ENCODE data around the gene MIF4GD. TPM values are rescaled to one million over a fixed set of nuclear protein-coding genes. Genes with fewer than 3 reads are reported as not detected.

The MIF4GD gene
- total RNA-seq, 1 experiment from 2014 or later: 26.1 TPM

- Mint-ChIP-seq H3K4me1 (peaks cover 11 to 12% of the 10 kb centered on the region in 2 experiments), H3K27ac (peak overlapping the region; percentile 59 to 89 (median 77); a peak in 5 of 7 replicates), H3K9me3 (no peaks in the 10 kb centered on the region), H3K36me3 (ENCODE audit: insufficient read depth in 1 of 3, low read depth in 3 of 3) (peaks cover 6 to 17% (median 12%) of the 10 kb centered on the region in 3 experiments; a peak in 6 of 7 replicates), H3K4me3 (no peak overlapping the region), H3K27me3 (ENCODE audit: low read depth) (no peaks in the 10 kb centered on the region)
- no peak overlapping the region for H2BK20ac ChIP-seq (ENCODE audit: low read depth, low read length, poor library complexity, severe bottlenecking)
- H2AFZ ChIP-seq (ENCODE audit: low read length): no peak overlapping the region
- H3K56ac ChIP-seq (ENCODE audit: insufficient read length, low read depth, low read length): no peak overlapping the region
- no CpG with 5 or more reads among the region's 19 CpGs for WGBS (ENCODE audit: extremely low coverage, insufficient read length, low lambda C conversion rate)
- H3K9ac ChIP-seq (ENCODE audit: extremely low read depth, insufficient read length, low read length): no peak overlapping the region
- no peak overlapping the region for H3K14ac ChIP-seq (ENCODE audit: insufficient read depth, low read length)
- no peak overlapping the region for H3K4me2 ChIP-seq (ENCODE audit: insufficient read depth, insufficient read length, low read length)
- H3K18ac ChIP-seq (ENCODE audit: insufficient read length, low read depth, low read length): no peak overlapping the region
- H3K4ac ChIP-seq (ENCODE audit: low read depth, low read length): no peak overlapping the region
- H3T11ph ChIP-seq (ENCODE audit: low read length): no peak overlapping the region
- H3K4me1 ChIP-seq (ENCODE audit: insufficient read depth, low read length): no peaks in the 10 kb centered on the region
- no peak for DNase-seq
- H2BK5ac ChIP-seq (ENCODE audit: insufficient read length, low read length): no peak overlapping the region
- no peaks in the 10 kb centered on the region for H3K9me3 ChIP-seq (ENCODE audit: control insufficient read depth, low read depth, low read length)
- H3K27ac ChIP-seq (ENCODE audit: insufficient read length, low read depth, low read length): no peak overlapping the region
- no peaks in the 10 kb centered on the region for H3K23me2 ChIP-seq (ENCODE audit: insufficient read length, low read depth, low read length, poor library complexity, severe bottlenecking)
- no peak overlapping the region for H2BK120ac ChIP-seq (ENCODE audit: low read depth, low read length, poor library complexity, severe bottlenecking)
- H4K91ac ChIP-seq (ENCODE audit: insufficient read length, low read depth, low read length): no peak overlapping the region
- no peaks in the 10 kb centered on the region; the same call in 1 of the 2 replicates for H3K27me3 ChIP-seq (ENCODE audit: insufficient read depth, low read length)
- H2BK15ac ChIP-seq (ENCODE audit: low read depth, low read length): no peak overlapping the region
- no peaks in the 10 kb centered on the region for H3K79me1 ChIP-seq (ENCODE audit: insufficient read depth, low read depth, low read length, poor library complexity, severe bottlenecking)
- no peak overlapping the region for H4K5ac ChIP-seq (ENCODE audit: insufficient read length, low read depth, low read length)
- H4K8ac ChIP-seq (replicated peaks; ENCODE audit: insufficient read length, low read depth, low read length): no peak overlapping the region
- H4K20me1 ChIP-seq (ENCODE audit: control insufficient read depth, insufficient read depth, insufficient read length): no peaks in the 10 kb centered on the region
- TF ChIP-seq CTCF (conservative IDR thresholded peaks at IDR 0.05): no peak
- H2AK5ac ChIP-seq (ENCODE audit: insufficient read length, low read length): no peak overlapping the region
- no peaks in the 10 kb centered on the region for H3K79me2 ChIP-seq (ENCODE audit: insufficient read depth, low read length)
- H2BK12ac ChIP-seq (ENCODE audit: insufficient read length, low read depth, low read length): no peak overlapping the region
- no peak overlapping the region for H3K23ac ChIP-seq (ENCODE audit: insufficient read length, low read depth, low read length)
These were observed 44.7 kb upstream of the MIF4GD start for GRCh38 chr17:75315541-75316243.

All from H9 (cell line).